ENCODE results near the gene DNMT3A.

The DNMT3A gene

GRCh38 chr2:25254961-25255360 is 86.8 kb downstream of the DNMT3A start:
- peak overlapping the region; percentile 52 for H3K27ac Mint-ChIP-seq
- no peak overlapping the region for H3K4me3 Mint-ChIP-seq
- H3K4me1 Mint-ChIP-seq (ENCODE audit: low read depth): peaks cover 55% of the 10 kb centered on the region
- H3K36me3 Mint-ChIP-seq: peaks cover 6% of the 10 kb centered on the region
- H3K9me3 Mint-ChIP-seq (ENCODE audit: low read depth): no peaks in the 10 kb centered on the region
- H3K27me3 Mint-ChIP-seq: no peaks in the 10 kb centered on the region

GRCh38 chr2:25253153-25253626 is 88.5 kb downstream of the DNMT3A start:
- Mint-ChIP-seq H3K4me1 (ENCODE audit: low read depth) (peaks cover 51% of the 10 kb centered on the region), H3K27ac (peak overlapping the region; percentile 89), H3K27me3 (no peaks in the 10 kb centered on the region), H3K36me3 (peaks cover 13% of the 10 kb centered on the region), H3K9me3 (ENCODE audit: low read depth) (no peaks in the 10 kb centered on the region), H3K4me3 (peak overlapping the region; percentile 78)

- peaks cover 13% of the 10 kb centered on the region for H3K36me3 Mint-ChIP-seq
- peak overlapping the region; percentile 78 for H3K4me3 Mint-ChIP-seq
- peak overlapping the region; percentile 89 for H3K27ac Mint-ChIP-seq
- no peaks in the 10 kb centered on the region for H3K9me3 Mint-ChIP-seq (ENCODE audit: low read depth)
- peaks cover 52% of the 10 kb centered on the region for H3K4me1 Mint-ChIP-seq (ENCODE audit: low read depth)
- no peaks in the 10 kb centered on the region for H3K27me3 Mint-ChIP-seq
Observed at GRCh38 chr2:25252291-25253152, 89.2 kb downstream of the DNMT3A start.

DNA sequence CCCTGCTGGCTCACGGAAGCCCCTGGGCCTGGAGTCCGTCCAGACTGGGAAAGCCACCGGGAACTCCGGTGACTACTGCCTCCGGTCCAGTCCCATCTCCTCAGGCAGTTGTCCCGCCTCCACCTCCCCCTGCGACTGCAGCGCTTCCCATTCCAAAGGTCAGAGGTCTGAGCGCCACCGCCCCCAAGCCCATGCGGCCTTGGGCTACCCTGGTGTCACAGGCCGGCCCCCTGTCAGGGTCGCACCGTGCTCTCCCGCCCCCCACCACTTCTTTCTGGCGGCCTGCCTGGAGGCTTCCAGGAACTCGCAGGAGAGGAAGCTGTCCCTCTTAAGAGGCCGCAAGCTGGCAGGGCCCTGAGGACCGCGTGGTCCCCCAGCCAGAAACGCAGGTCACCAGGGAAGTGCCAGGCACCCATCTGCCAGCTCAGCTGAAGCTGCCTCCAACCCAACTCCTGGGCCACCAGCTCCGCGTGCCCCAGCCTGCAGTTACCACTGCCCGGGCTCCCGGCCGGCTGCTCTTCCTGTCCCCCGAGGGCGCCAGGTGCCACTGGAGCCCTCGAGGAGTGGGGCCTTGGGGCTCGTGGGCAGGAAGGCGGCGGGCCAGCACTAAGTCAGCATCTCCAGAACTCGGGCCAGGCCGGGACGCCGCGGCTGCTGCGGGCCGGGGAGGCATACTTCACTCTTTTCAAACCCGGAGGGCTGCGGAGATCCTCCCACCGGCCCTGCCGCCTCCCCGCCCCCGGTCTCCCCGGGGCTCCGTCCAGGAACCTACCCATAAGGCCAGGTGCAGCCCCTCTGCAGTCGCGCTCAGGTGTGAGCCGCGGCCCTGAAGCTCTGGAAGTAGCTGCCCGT is 90.1 kb downstream of the DNMT3A start:
- Mint-ChIP-seq H3K27ac (peak overlapping the region; percentile 94), H3K36me3 (peaks cover 13% of the 10 kb centered on the region)

DNA sequence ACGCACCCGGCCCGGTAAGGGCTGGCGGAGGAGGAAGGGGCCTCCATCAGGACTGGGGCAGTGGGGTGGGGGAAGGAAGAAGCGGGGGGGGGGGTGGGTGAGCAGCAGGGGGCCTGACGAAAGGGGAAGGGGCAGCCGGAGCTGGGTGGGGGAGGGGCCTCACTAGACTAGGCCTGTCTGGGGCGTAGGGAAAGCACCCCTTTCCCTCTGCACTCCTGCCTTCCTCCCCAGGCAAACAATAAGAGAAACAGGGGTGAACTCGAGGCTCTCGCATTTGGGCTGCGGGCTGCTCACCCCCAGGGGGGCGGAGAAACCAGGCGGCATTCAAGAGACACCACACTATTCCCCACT is 90.7 kb downstream of the DNMT3A start:
- H3K27me3 Mint-ChIP-seq: no peaks in the 10 kb centered on the region
- H3K36me3 Mint-ChIP-seq: peaks cover 13% of the 10 kb centered on the region
- H3K4me1 Mint-ChIP-seq (ENCODE audit: low read depth): peaks cover 48% of the 10 kb centered on the region

More for the DNA sequence above, 90.1 kb downstream of the DNMT3A start:
- peaks cover 52% of the 10 kb centered on the region for H3K4me1 Mint-ChIP-seq (ENCODE audit: low read depth)
- peak overlapping the region; percentile 89 for H3K4me3 Mint-ChIP-seq
- H3K27me3 Mint-ChIP-seq: no peaks in the 10 kb centered on the region
- H3K9me3 Mint-ChIP-seq (ENCODE audit: low read depth): no peaks in the 10 kb centered on the region

GRCh38 chr2:25250331-25251070 is 91.2 kb downstream of the DNMT3A start:
- H3K4me3 Mint-ChIP-seq: peak overlapping the region; percentile 89
- peaks cover 13% of the 10 kb centered on the region for H3K36me3 Mint-ChIP-seq
- peak overlapping the region; percentile 93 for H3K27ac Mint-ChIP-seq
- no peaks in the 10 kb centered on the region for H3K27me3 Mint-ChIP-seq
- no peaks in the 10 kb centered on the region for H3K9me3 Mint-ChIP-seq (ENCODE audit: low read depth)
- H3K4me1 Mint-ChIP-seq (ENCODE audit: low read depth): peaks cover 43% of the 10 kb centered on the region

More for the DNA sequence above, 90.7 kb downstream of the DNMT3A start:
- peak overlapping the region; percentile 94 for H3K27ac Mint-ChIP-seq
- H3K9me3 Mint-ChIP-seq (ENCODE audit: low read depth): no peaks in the 10 kb centered on the region
- peak overlapping the region; percentile 89 for H3K4me3 Mint-ChIP-seq

DNA sequence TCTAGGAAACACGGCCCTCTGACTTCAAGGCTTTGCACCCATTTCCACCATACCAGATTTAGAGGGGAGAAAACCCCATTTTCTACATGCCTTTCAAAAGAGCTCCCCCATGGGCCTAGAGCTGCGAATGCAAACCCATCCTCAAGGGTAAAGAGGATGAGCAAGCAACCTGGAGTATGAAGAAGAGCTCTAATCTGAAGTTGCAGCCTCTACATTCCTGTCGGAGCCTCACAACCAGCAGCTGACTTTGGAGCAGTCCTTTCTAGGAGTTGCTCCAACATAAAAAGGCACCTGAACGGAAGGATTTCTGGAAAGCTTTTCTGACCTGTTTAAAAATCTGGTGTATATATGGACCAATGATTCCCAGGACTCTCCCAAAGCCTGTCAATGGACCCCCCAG is 91.9 kb downstream of the DNMT3A start:
- Mint-ChIP-seq H3K36me3 (peaks cover 13% of the 10 kb centered on the region), H3K27ac (peak overlapping the region; percentile 93)

DNA sequence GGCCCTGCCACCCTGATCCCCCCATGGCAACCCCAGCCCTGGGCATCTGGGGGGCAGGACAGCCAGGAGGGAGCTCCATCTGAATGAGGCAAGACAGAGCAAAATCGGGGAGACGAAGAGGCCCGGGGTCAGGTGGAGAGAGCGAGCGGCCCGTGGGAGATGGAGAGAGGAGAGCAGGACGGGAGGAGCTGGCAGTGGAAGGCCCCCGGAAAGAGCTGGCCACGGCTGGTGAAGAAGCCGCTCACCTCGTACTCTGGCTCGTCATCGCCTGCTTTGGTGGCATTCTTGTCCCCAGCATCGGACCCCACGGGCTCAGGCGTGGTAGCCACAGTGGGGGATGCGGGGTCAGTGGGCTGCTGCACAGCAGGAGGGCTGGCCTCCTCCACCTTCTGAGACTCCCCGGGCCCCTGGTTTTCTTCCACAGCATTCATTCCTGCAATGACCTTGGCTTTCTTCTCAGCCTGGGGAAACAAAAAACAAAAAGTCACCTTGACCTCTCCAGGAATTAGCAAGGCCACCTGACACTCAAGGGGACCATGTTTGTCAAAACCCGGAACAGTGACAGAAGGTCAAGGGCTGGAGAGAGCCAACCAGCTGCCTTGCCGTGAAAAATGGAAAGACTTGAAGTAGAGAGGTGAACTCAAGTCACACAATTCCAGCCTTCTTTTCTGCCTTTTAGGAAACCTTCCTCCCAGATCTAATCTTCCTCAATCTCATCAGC is 93.8 kb downstream of the DNMT3A start:
- Mint-ChIP-seq H3K27ac (peak overlapping the region; percentile 41), H3K9me3 (ENCODE audit: low read depth) (no peaks in the 10 kb centered on the region), H3K36me3 (peaks cover 7% of the 10 kb centered on the region), H3K4me1 (ENCODE audit: low read depth) (peaks cover 24% of the 10 kb centered on the region), H3K4me3 (no peak overlapping the region), H3K27me3 (no peaks in the 10 kb centered on the region)

More for the DNA sequence above, 91.9 kb downstream of the DNMT3A start:
- Mint-ChIP-seq H3K27me3 (no peaks in the 10 kb centered on the region), H3K4me3 (peak overlapping the region; percentile 89), H3K9me3 (ENCODE audit: low read depth) (no peaks in the 10 kb centered on the region), H3K4me1 (ENCODE audit: low read depth) (peaks cover 38% of the 10 kb centered on the region)

- H3K9me3 Mint-ChIP-seq (ENCODE audit: low read depth): no peaks in the 10 kb centered on the region
- H3K4me1 Mint-ChIP-seq (ENCODE audit: low read depth): peaks cover 22% of the 10 kb centered on the region
- peak overlapping the region; percentile 46 for H3K27ac Mint-ChIP-seq
- no peaks in the 10 kb centered on the region for H3K27me3 Mint-ChIP-seq
- H3K4me3 Mint-ChIP-seq: no peak overlapping the region
- peaks cover 12% of the 10 kb centered on the region for H3K36me3 Mint-ChIP-seq
Observed at GRCh38 chr2:25246558-25247290, 95.0 kb downstream of the DNMT3A start.

DNA sequence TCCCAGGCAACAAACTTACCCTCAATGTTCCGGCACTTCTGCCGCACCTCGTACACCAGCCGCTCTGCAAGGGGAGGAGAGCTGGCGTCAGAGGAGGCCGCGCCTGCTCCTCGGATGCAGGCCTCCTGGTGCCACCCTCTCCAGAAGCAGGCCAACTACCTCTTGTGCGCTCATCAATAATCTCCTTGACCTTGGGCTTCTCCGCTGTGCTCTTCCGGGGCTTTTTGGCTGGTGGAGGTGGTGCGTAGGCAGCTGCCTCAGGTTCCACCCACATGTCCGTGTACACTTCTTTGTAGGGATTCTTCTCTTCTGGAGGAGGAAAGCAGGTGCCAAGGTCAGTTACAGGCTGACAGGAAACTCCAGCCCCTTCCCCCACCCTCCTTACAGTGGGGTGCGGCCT is 95.7 kb downstream of the DNMT3A start:
- Mint-ChIP-seq H3K27me3 (no peaks in the 10 kb centered on the region), H3K27ac (no peak overlapping the region), H3K4me1 (ENCODE audit: low read depth) (peaks cover 22% of the 10 kb centered on the region), H3K36me3 (peaks cover 13% of the 10 kb centered on the region), H3K4me3 (no peak overlapping the region), H3K9me3 (ENCODE audit: low read depth) (no peaks in the 10 kb centered on the region)

GRCh38 chr2:25245141-25245540 is 96.6 kb downstream of the DNMT3A start:
- H3K9me3 Mint-ChIP-seq (ENCODE audit: low read depth): no peaks in the 10 kb centered on the region
- H3K36me3 Mint-ChIP-seq: peaks cover 13% of the 10 kb centered on the region
- no peak overlapping the region for H3K27ac Mint-ChIP-seq

DNA sequence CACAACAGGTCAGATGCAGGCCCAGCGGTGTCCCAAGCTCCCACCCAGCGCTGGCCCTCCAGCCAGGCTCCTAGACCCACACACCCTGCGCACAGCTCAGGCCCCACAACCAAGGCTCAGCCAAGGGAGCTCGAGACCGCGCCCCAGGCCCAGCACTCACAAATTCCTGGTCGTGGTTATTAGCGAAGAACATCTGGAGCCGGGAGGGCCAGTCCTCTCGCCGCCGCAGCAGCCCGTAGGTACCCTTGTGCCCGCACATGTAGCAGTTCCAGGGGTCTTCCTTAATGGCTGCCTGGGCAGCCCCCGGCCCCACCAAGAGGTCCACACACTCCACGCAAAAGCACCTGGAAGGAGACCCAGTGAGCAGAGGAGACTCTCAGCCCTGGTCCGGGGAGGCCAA is 97.7 kb downstream of the DNMT3A start:
- no peaks in the 10 kb centered on the region for H3K27me3 Mint-ChIP-seq
- H3K4me1 Mint-ChIP-seq (ENCODE audit: low read depth): peaks cover 4% of the 10 kb centered on the region
- no peak overlapping the region for H3K4me3 Mint-ChIP-seq
- peaks cover 7% of the 10 kb centered on the region for H3K36me3 Mint-ChIP-seq
- H3K27ac Mint-ChIP-seq: no peak overlapping the region
- H3K9me3 Mint-ChIP-seq (ENCODE audit: low read depth): no peaks in the 10 kb centered on the region

More at GRCh38 chr2:25245141-25245540, 96.6 kb downstream of the DNMT3A start:
- peaks cover 14% of the 10 kb centered on the region for H3K4me1 Mint-ChIP-seq (ENCODE audit: low read depth)
- H3K27me3 Mint-ChIP-seq: no peaks in the 10 kb centered on the region
- H3K4me3 Mint-ChIP-seq: no peak overlapping the region

DNA sequence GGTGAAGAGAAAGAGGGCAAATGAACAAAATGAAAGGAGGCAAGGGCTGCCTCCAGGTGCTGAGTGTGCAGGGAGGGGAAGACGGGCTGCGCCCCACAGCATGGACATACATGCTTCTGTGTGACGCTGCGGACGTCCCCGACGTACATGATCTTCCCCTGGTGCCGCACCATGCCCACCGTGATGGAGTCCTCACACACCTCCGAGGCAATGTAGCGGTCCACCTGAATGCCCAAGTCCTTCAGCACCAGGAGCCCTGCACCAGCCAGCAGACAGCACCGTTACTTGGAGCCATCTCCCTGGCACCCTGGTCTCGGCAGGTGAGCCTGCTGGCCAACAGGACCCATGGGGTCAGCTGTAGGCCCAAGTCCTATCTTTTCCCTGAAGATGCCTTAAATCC is 100.3 kb downstream of the DNMT3A start:
- peaks cover 9% of the 10 kb centered on the region for H3K36me3 Mint-ChIP-seq
- H3K27me3 Mint-ChIP-seq: no peaks in the 10 kb centered on the region
- H3K4me3 Mint-ChIP-seq: no peak overlapping the region

More for the DNA sequence above, 100.3 kb downstream of the DNMT3A start:
- H3K9me3 Mint-ChIP-seq (ENCODE audit: low read depth): no peaks in the 10 kb centered on the region
- H3K4me1 Mint-ChIP-seq (ENCODE audit: low read depth): peaks cover 4% of the 10 kb centered on the region
- no peak overlapping the region for H3K27ac Mint-ChIP-seq

Data from activated naive CD8-positive, alpha-beta T cell (primary cell).